K562 (cell line): ENCODE results near the gene CTDNEP1. TPM values are rescaled to one million over a fixed set of nuclear protein-coding genes. Genes with fewer than 3 reads are reported as not detected.

Source experiments
- CC2D1A ChIP-seq: fragments of 450-650 bp; IDR thresholded peaks from 2 replicates; pipeline ENCODE4 v1.6.1; 2017; ENCODE audit warnings: mild to moderate bottlenecking
- CREBBP ChIP-seq: IDR thresholded peaks from one replicate; pipeline ENCODE4 v1.6.1; 2012; ENCODE audit warnings: low read depth, mild to moderate bottlenecking, control low read depth, inconsistent platforms, low read length
- EP300 ChIP-seq: IDR thresholded peaks from 2 replicates; pipeline ENCODE4 v1.6.1; 2012; ENCODE audit warnings: low read length, improper control_type of control experiment
- EZH2 ChIP-seq: IDR thresholded peaks from 2 replicates; pipeline ENCODE4 v1.6.1; 2012; ENCODE audit warnings: low read depth, mild to moderate bottlenecking, inconsistent platforms, low read length, borderline replicate concordance
- MCM3 ChIP-seq: fragments of 450-650 bp; IDR thresholded peaks from 2 replicates; pipeline ENCODE4 v1.6.1; 2016
- NR2C1 ChIP-seq, 2 experiments: fragments of 450-650 bp; IDR thresholded peaks; 2 replicates each; pipeline ENCODE4 v1.6.1; 2017; ENCODE audit warnings: mild to moderate bottlenecking in 2 of 2, antibody characterized with exemption in 1 of 2, inconsistent platforms in 1 of 2, missing compliant biosample characterization in 1 of 2, missing genetic modification characterization in 1 of 2
- NR2F6 ChIP-seq: fragments of 450-650 bp; formaldehyde crosslinking; IDR thresholded peaks from 2 replicates; pipeline ENCODE4 v1.4.0; 2020; ENCODE audit warnings: mild to moderate bottlenecking
- POLR2A ChIP-seq: fragments of 450-650 bp; conservative IDR thresholded peaks from 2 replicates; pipeline ENCODE4 v1.6.1; 2016
- ZNF12 ChIP-seq: sonication (generic); formaldehyde crosslinking; IDR thresholded peaks from 2 replicates; pipeline ENCODE4 v1.4.0; 2020; ENCODE audit warnings: mild to moderate bottlenecking, missing genetic modification reagents
- polyA plus RNA-seq, 8 experiments: library from polyadenylated mRNA; depleted of rRNA in 4 of 8; stranded (reverse) in 5 of 8; unstranded in 3 of 8; fragments of >200 nt; fragmentation: Nextera tagmentation in 2 of 8; fragmentation: Illumina TruSeq in 1 of 8; extraction: Ambion mirVana in 2 of 8; extraction: Trizol in 1 of 8; gene quantifications; 2 replicates each; pipeline versions ENCODE4 v1.2.1 to v1.2.3, GENCODE V29; 2011 to 2014; ENCODE audit warnings: inconsistent platforms in 1 of 8, missing spikeins in 1 of 8
- total RNA-seq, 7 experiments: library from RNA; depleted of rRNA in 6 of 7; stranded (reverse); fragments of >200 nt in 6 of 7; fragmentation: Illumina TruSeq in 2 of 7; extraction: Trizol in 2 of 7; gene quantifications; 2 replicates each; pipeline versions ENCODE4 v1.2.1 to v1.2.3, GENCODE V29; 2011 to 2021; ENCODE audit warnings: low replicate concordance in 1 of 7
- TF ChIP-seq, protein P1 (sequence below): fragments of 250-450 bp; sonication (Bioruptor Pico); IDR thresholded peaks from 2 replicates; pipeline ENCODE4 v1.4.0; 2020
- TF ChIP-seq, protein P2 (sequence below): IDR thresholded peaks from 3 replicates; pipeline ENCODE4 v1.6.1; 2011; ENCODE audit warnings: borderline replicate concordance, mild to moderate bottlenecking, moderate library complexity; ENCODE audit not compliant: insufficient read length; ENCODE audit errors: extremely low read depth
- TF ChIP-seq, protein P3 (sequence below), 2 experiments: fragments of 150-350 bp in 1 of 2; IDR thresholded peaks; 2 replicates each; pipeline ENCODE4 v1.6.1; 2012 to 2016; ENCODE audit warnings: low read depth in 2 of 2, low read length in 2 of 2, mild to moderate bottlenecking in 1 of 2, moderate library complexity in 1 of 2
- TF ChIP-seq, protein P4 (sequence below): sonication (generic); formaldehyde crosslinking; IDR thresholded peaks from 2 replicates; pipeline ENCODE4 v1.8.1; 2023; ENCODE audit warnings: missing genetic modification reagents, mild to moderate bottlenecking, borderline replicate concordance

The CTDNEP1 gene
- total and polyA plus RNA-seq, 9 of the 15 experiments (the other 6 are each of a cell fraction or from before 2014, with no cell fraction given) = 10.7 to 150 (median 28.5) TPM

DNA sequence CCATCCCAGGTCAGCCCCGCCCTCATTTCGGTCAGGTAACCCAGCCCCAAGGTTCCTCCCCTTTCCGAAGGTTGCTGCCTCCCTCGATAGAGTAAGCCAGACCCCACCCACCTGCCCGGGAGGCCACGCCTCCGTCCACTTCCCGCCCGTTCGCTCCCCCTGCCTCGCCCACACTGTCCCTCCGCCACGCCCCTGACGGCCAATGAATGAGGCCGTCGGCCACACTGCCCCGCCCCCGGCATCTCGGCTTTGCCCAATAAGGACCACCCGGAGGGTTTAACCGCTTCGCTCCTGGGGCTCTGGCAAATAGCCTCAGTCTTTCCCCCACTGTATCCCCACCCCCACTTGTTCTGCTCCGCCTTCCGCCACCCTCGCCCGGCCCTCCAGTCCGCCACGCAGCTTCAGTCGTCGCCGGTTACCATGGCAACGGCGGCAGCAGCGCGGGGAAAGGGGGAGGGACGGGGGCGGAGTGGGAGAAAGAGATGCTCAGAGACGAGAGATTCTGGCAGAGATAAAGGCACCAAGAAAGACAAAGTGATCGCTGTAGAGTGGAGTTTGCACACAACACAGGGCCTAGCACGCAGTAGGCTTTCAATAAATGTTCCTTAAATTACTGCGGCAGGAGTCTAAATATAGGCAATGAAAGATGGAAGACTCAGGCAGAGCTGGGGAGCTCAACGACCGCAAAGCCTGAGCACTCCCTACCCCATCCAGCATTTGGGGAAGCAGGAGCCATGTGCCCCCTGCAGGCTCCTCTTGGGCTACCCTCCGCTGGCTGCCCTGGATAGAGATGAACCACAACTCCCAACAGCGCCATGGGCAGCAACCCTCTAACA lies 37.0 kb downstream of the CTDNEP1 start (continued):
- TF ChIP-seq CC2D1A (peak; percentile 41; the same call in 1 of the 2 replicates), EZH2 (no peak), NR2F6 (CRISPR knock-in tag) (no peak), ZNF12 (no peak), POLR2A (no peak), NR2C1 (IDR thresholded peaks at IDR 0.05) (no peak), NR2C1 (tag; IDR thresholded peaks at IDR 0.05) (no peak), EP300 (no peak), CREBBP (no peak), MCM3 (no peak)
- TF ChIP-seq, protein P1, sequence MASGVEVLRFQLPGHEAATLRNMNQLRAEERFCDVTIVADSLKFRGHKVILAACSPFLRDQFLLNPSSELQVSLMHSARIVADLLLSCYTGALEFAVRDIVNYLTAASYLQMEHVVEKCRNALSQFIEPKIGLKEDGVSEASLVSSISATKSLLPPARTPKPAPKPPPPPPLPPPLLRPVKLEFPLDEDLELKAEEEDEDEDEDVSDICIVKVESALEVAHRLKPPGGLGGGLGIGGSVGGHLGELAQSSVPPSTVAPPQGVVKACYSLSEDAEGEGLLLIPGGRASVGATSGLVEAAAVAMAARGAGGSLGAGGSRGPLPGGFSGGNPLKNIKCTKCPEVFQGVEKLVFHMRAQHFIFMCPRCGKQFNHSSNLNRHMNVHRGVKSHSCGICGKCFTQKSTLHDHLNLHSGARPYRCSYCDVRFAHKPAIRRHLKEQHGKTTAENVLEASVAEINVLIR (CRISPR knock-in tag) = no peak
- TF ChIP-seq, protein P2, sequence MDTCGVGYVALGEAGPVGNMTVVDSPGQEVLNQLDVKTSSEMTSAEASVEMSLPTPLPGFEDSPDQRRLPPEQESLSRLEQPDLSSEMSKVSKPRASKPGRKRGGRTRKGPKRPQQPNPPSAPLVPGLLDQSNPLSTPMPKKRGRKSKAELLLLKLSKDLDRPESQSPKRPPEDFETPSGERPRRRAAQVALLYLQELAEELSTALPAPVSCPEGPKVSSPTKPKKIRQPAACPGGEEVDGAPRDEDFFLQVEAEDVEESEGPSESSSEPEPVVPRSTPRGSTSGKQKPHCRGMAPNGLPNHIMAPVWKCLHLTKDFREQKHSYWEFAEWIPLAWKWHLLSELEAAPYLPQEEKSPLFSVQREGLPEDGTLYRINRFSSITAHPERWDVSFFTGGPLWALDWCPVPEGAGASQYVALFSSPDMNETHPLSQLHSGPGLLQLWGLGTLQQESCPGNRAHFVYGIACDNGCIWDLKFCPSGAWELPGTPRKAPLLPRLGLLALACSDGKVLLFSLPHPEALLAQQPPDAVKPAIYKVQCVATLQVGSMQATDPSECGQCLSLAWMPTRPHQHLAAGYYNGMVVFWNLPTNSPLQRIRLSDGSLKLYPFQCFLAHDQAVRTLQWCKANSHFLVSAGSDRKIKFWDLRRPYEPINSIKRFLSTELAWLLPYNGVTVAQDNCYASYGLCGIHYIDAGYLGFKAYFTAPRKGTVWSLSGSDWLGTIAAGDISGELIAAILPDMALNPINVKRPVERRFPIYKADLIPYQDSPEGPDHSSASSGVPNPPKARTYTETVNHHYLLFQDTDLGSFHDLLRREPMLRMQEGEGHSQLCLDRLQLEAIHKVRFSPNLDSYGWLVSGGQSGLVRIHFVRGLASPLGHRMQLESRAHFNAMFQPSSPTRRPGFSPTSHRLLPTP = no peak
- TF ChIP-seq, protein P3, sequence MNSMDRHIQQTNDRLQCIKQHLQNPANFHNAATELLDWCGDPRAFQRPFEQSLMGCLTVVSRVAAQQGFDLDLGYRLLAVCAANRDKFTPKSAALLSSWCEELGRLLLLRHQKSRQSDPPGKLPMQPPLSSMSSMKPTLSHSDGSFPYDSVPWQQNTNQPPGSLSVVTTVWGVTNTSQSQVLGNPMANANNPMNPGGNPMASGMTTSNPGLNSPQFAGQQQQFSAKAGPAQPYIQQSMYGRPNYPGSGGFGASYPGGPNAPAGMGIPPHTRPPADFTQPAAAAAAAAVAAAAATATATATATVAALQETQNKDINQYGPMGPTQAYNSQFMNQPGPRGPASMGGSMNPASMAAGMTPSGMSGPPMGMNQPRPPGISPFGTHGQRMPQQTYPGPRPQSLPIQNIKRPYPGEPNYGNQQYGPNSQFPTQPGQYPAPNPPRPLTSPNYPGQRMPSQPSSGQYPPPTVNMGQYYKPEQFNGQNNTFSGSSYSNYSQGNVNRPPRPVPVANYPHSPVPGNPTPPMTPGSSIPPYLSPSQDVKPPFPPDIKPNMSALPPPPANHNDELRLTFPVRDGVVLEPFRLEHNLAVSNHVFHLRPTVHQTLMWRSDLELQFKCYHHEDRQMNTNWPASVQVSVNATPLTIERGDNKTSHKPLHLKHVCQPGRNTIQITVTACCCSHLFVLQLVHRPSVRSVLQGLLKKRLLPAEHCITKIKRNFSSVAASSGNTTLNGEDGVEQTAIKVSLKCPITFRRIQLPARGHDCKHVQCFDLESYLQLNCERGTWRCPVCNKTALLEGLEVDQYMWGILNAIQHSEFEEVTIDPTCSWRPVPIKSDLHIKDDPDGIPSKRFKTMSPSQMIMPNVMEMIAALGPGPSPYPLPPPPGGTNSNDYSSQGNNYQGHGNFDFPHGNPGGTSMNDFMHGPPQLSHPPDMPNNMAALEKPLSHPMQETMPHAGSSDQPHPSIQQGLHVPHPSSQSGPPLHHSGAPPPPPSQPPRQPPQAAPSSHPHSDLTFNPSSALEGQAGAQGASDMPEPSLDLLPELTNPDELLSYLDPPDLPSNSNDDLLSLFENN (IDR thresholded peaks at IDR 0.05; ENCODE audit: low read depth in 2 of 2, low read length in 2 of 2) = 0 out of 4 replicates have a peak, but pooled peaks have one; percentile 25 to 30
- TF ChIP-seq, protein P4, sequence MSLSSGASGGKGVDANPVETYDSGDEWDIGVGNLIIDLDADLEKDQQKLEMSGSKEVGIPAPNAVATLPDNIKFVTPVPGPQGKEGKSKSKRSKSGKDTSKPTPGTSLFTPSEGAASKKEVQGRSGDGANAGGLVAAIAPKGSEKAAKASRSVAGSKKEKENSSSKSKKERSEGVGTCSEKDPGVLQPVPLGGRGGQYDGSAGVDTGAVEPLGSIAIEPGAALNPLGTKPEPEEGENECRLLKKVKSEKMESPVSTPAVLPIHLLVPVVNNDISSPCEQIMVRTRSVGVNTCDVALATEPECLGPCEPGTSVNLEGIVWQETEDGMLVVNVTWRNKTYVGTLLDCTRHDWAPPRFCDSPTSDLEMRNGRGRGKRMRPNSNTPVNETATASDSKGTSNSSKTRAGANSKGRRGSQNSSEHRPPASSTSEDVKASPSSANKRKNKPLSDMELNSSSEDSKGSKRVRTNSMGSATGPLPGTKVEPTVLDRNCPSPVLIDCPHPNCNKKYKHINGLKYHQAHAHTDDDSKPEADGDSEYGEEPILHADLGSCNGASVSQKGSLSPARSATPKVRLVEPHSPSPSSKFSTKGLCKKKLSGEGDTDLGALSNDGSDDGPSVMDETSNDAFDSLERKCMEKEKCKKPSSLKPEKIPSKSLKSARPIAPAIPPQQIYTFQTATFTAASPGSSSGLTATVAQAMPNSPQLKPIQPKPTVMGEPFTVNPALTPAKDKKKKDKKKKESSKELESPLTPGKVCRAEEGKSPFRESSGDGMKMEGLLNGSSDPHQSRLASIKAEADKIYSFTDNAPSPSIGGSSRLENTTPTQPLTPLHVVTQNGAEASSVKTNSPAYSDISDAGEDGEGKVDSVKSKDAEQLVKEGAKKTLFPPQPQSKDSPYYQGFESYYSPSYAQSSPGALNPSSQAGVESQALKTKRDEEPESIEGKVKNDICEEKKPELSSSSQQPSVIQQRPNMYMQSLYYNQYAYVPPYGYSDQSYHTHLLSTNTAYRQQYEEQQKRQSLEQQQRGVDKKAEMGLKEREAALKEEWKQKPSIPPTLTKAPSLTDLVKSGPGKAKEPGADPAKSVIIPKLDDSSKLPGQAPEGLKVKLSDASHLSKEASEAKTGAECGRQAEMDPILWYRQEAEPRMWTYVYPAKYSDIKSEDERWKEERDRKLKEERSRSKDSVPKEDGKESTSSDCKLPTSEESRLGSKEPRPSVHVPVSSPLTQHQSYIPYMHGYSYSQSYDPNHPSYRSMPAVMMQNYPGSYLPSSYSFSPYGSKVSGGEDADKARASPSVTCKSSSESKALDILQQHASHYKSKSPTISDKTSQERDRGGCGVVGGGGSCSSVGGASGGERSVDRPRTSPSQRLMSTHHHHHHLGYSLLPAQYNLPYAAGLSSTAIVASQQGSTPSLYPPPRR (CRISPR knock-in tag) = peak; percentile 30; the same call in 1 of the 2 replicates
